Measurements from ENCODE around the gene GPR158. TPM values are rescaled to one million over a fixed set of nuclear protein-coding genes. Genes with fewer than 3 reads are reported as not detected.
"Not testable (repeated sequence)": the region's sequence is repeated elsewhere in the genome, so short reads cannot be mapped to it uniquely, and the experiment has no call there.

GPR158 gene
- total and polyA plus RNA-seq, 4 donors = 0.02 to 0.97 TPM; not detected in 2

DNA sequence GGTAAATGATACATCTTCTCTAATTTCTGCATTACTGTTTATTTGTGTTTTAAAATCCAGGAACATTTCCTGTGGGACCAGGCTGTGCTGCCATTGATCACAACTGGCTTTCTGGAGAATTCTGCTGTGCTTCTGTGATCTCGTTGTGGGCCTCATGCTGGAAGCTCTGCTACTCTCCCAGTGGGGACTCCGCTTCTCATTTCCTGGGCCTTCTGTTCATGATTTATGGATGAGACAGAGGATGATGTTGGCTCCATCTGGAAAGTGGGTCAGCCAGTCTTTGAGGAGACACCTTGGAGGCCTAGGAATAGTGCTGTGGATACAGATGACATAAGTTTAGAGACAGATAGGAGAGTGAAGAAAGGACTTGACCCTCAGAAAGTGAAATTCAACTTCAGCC is 15.2 kb upstream of the GPR158 start:
- ATAC-seq (ENCODE audit: insufficient read depth, low FRiP score) (no peak), DNase-seq (no peak)
- TF ChIP-seq, protein P1, sequence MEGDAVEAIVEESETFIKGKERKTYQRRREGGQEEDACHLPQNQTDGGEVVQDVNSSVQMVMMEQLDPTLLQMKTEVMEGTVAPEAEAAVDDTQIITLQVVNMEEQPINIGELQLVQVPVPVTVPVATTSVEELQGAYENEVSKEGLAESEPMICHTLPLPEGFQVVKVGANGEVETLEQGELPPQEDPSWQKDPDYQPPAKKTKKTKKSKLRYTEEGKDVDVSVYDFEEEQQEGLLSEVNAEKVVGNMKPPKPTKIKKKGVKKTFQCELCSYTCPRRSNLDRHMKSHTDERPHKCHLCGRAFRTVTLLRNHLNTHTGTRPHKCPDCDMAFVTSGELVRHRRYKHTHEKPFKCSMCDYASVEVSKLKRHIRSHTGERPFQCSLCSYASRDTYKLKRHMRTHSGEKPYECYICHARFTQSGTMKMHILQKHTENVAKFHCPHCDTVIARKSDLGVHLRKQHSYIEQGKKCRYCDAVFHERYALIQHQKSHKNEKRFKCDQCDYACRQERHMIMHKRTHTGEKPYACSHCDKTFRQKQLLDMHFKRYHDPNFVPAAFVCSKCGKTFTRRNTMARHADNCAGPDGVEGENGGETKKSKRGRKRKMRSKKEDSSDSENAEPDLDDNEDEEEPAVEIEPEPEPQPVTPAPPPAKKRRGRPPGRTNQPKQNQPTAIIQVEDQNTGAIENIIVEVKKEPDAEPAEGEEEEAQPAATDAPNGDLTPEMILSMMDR (IDR thresholded peaks at IDR 0.05; ENCODE audit: control extremely low read depth, extremely low read depth) = no peak
- Histone ChIP-seq H3K27me3 (ENCODE audit: control insufficient read depth in 3 of 3, insufficient read depth in 3 of 3, low read length in 2 of 3) (no peaks in the 10 kb centered on the region), H3K4me1 (ENCODE audit: control insufficient read depth in 5 of 5, insufficient read depth in 5 of 5, low read length in 5 of 5) (no peaks in the 10 kb centered on the region), H3K9me3 (ENCODE audit: control insufficient read depth in 4 of 4, insufficient read depth in 3 of 4, low read length in 3 of 4) (peaks cover 0 to 3% (median 0%) of the 10 kb centered on the region in 4 donors), H3K27ac (ENCODE audit: low read depth in 1 of 2, low read length in 1 of 2) (no peak overlapping the region), H3K4me3 (no peak overlapping the region), H3K36me3 (ENCODE audit: control insufficient read depth in 4 of 4, insufficient read depth in 4 of 4, low read length in 4 of 4) (no peaks in the 10 kb centered on the region), H3K9ac (ENCODE audit: insufficient read depth in 1 of 2, low read length in 2 of 2) (no peak overlapping the region)
- WGBS, 2 donors = 80 to 84% methylated on average over 2 of the region's 2 CpGs

DNA sequence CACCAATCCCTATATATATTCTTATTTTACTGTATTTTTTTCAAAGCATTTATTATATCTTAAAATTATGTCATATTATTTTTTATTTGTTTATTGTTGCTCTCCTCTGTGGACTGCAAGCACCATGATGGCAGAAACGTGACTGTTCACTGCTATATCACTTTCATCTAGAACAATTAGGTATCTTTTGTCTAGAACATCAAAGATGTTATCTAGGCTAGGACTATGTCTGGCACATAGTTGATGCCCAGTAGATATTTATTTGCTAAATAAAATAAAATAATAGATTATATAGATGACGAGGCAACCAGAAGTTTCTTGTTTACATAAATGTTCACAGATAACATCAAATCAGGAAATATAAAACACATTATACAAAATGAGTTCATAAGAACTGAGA is 12.4 kb upstream of the GPR158 start:
- no peaks in the 10 kb centered on the region for H3K4me1 ChIP-seq (ENCODE audit: control insufficient read depth in 5 of 5, insufficient read depth in 5 of 5, low read length in 5 of 5)
- WGBS, 2 donors = 61 to 73% methylated on average over 2 of the region's 2 CpGs
- H3K27ac ChIP-seq (ENCODE audit: low read depth in 1 of 2, low read length in 1 of 2) = no peak overlapping the region
- DNase-seq (no peak), ATAC-seq (ENCODE audit: insufficient read depth, low FRiP score) (no peak)
- H3K9ac ChIP-seq (ENCODE audit: insufficient read depth in 1 of 2, low read length in 2 of 2) = no peak overlapping the region
- TF ChIP-seq, protein P1 (IDR thresholded peaks at IDR 0.05; ENCODE audit: control extremely low read depth, extremely low read depth) = no peak
- no peak overlapping the region for H3K4me3 ChIP-seq
- H3K27me3 ChIP-seq (ENCODE audit: control insufficient read depth in 3 of 3, insufficient read depth in 3 of 3, low read length in 2 of 3) = no peaks in the 10 kb centered on the region
- H3K9me3 ChIP-seq (ENCODE audit: control insufficient read depth in 4 of 4, insufficient read depth in 3 of 4, low read length in 3 of 4) = peaks cover 0 to 3% (median 0%) of the 10 kb centered on the region in 4 donors
- no peaks in the 10 kb centered on the region for H3K36me3 ChIP-seq (ENCODE audit: control insufficient read depth in 4 of 4, insufficient read depth in 4 of 4, low read length in 4 of 4)

DNA sequence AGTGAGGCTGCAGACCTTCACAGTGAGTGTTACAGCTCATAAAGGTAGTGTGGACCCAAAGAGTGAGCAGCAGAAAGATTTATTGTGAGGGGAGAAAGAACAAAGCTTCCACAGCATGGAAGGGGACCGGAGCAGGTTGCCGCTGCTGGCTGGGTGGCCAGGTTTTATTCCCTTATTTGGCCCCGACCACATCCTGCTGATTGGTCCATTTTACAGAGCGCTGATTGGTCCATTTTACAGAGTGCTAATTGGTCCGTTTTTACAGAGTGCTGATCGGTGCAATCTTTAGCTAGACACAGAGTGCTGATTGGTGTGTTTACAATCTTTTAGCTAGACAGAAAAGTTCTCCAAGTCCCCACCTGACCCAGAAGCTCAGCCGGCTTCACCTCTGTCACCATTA is 11.3 kb upstream of the GPR158 start:
- not testable (repeated sequence) for ATAC-seq (ENCODE audit: insufficient read depth, low FRiP score); H3K4me1 ChIP-seq (ENCODE audit: control insufficient read depth in 5 of 5, insufficient read depth in 5 of 5, low read length in 5 of 5); H3K27me3 ChIP-seq (ENCODE audit: control insufficient read depth in 3 of 3, insufficient read depth in 3 of 3, low read length in 2 of 3); H3K36me3 ChIP-seq (ENCODE audit: control insufficient read depth in 4 of 4, insufficient read depth in 4 of 4, low read length in 4 of 4); DNase-seq; H3K9ac ChIP-seq (ENCODE audit: insufficient read depth in 1 of 2, low read length in 2 of 2); H3K4me3 ChIP-seq; H3K9me3 ChIP-seq (ENCODE audit: control insufficient read depth in 4 of 4, insufficient read depth in 3 of 4, low read length in 3 of 4); H3K27ac ChIP-seq (ENCODE audit: low read depth in 1 of 2, low read length in 1 of 2)
- 89 to 91% methylated on average over 7 of the region's 7 CpGs for WGBS, 2 donors

DNA sequence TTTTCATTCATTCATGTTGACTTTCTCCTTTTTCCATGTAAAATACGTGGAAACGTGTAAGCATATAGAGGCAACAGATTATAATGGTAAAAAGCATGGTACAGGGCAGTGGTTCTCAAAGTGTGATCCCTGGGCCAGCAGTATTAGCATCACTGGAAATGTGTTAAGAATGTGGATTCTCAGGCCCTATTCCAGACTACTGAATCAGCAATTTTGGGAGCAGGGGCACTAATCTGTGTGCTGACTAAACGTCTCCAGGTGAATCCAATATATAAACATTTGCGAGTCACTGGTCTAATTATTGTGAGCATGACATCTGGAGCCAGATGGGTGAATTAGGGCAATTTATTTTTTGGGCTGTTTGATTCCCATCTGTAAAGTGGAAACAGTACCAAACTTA is 5.1 kb upstream of the GPR158 start:
- H3K4me1 ChIP-seq (ENCODE audit: control insufficient read depth in 5 of 5, insufficient read depth in 5 of 5, low read length in 5 of 5) = peaks cover 0 to 5% (median 0%) of the 10 kb centered on the region in 5 donors
- peaks cover 0 to 3% (median 0%) of the 10 kb centered on the region in 4 donors for H3K9me3 ChIP-seq (ENCODE audit: control insufficient read depth in 4 of 4, insufficient read depth in 3 of 4, low read length in 3 of 4)
- no peak overlapping the region for H3K27ac ChIP-seq (ENCODE audit: low read depth in 1 of 2, low read length in 1 of 2)
- H3K9ac ChIP-seq (ENCODE audit: insufficient read depth in 1 of 2, low read length in 2 of 2) = no peak overlapping the region
- H3K4me3 ChIP-seq = no peak overlapping the region
- no peaks in the 10 kb centered on the region for H3K36me3 ChIP-seq (ENCODE audit: control insufficient read depth in 4 of 4, insufficient read depth in 4 of 4, low read length in 4 of 4)
- 77 to 78% methylated on average over 4 of the region's 4 CpGs for WGBS, 2 donors
- H3K27me3 ChIP-seq (ENCODE audit: control insufficient read depth in 3 of 3, insufficient read depth in 3 of 3, low read length in 2 of 3) = peaks cover 0 to 3% (median 2%) of the 10 kb centered on the region in 3 donors
- DNase-seq (no peak), ATAC-seq (ENCODE audit: insufficient read depth, low FRiP score) (no peak)
- TF ChIP-seq, protein P1 (IDR thresholded peaks at IDR 0.05; ENCODE audit: control extremely low read depth, extremely low read depth) = no peak

Measured in lung (tissue), 12 donors.